Measurements from ENCODE around the gene CCDC197.

- TF ChIP-seq CTCF (IDR thresholded peaks at IDR 0.05; ENCODE audit: low read depth, low read length, missing input control) (no peak), ZBTB33 (IDR thresholded peaks at IDR 0.05) (no peak), RAD21 (IDR thresholded peaks at IDR 0.05) (no peak), ATF3 (IDR thresholded peaks at IDR 0.05) (no peak), GABPA (IDR thresholded peaks at IDR 0.05 in 1 of 2, conservative IDR thresholded peaks at IDR 0.05 in 1 of 2) (no peak), REST (IDR thresholded peaks at IDR 0.05) (no peak), MAX (IDR thresholded peaks at IDR 0.05) (no peak), YY1 (IDR thresholded peaks at IDR 0.05) (no peak), TAF1 (conservative IDR thresholded peaks at IDR 0.05) (no peak), HNF4G (IDR thresholded peaks at IDR 0.05) (no peak), JUND (IDR thresholded peaks at IDR 0.05) (no peak), SP1 (IDR thresholded peaks at IDR 0.05) (no peak), HNF4A (conservative IDR thresholded peaks at IDR 0.05) (no peak), RXRA (IDR thresholded peaks at IDR 0.05) (no peak)
Observed at GRCh38 chr14:94021416-94022157, 24.5 kb downstream of the CCDC197 start.
